NCI-H2227 (cell line): Measurements from ENCODE around the gene CCS.
A peak's percentile ranks its signal among the peaks of the same experiment; 100 is the strongest.
"Not testable (repeated sequence)": the region's sequence is repeated elsewhere in the genome, so short reads cannot be mapped to it uniquely, and the experiment has no call there.

ENCODE experiments used
- DNase-seq: peaks from one replicate; lab custom pipeline; 2025; ENCODE audit not compliant: unreplicated experiment; lab: John Stamatoyannopoulos, UW

The CCS gene

DNA sequence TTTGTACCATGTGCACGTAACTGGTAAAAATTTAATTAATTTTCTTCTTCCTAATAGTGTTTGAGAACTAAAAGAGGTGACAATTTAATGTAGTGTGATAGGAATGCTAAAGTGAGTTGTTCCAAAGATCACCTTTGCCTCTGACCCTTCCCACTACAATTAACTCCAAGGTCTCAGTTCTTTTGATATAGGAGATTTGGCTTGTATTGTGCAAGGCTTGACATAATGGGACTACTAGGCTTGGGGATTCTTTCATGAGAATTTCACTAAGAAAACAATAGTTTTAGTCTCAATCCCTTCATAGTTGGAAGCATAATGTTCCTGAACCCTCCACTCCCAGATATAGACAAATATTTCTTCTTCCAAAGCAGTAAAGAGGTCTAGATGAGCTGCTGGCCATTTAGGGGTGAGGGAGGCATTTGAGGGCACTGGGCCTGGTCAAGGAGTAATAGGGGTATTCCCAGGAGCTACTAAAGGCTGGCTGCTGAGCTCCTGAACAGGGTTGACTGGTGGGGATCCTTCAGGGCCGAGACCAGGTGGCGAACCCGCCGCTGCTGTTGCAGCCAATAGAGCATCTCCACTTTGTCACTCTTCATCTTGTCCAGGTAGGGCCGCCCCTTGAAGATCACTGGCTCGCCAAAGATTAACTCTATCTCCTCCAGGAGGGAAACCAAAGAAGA lies 2.8 kb upstream of the CCS start:
- DNase-seq: no peak

DNA sequence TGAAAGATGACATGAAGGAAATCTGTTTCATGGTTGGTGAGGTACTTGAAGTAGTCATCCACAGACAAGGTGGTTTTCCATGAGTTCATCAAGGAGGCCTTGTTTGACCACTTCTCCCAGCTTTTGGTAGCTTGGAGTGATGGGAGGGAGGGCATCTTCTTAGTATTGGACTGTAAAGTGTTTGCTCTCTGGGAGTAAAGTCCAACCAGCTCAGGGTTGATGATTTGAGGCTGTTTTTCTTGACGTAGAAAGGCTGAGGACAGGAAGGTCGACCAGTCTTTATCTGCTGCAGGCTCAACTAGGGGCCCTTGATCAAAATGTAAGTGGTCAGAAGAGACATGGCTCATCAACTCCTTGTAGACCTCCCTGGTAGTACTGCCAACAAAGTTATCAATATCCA lies 1.8 kb upstream of the CCS start:
- DNase-seq: no peak

DNA sequence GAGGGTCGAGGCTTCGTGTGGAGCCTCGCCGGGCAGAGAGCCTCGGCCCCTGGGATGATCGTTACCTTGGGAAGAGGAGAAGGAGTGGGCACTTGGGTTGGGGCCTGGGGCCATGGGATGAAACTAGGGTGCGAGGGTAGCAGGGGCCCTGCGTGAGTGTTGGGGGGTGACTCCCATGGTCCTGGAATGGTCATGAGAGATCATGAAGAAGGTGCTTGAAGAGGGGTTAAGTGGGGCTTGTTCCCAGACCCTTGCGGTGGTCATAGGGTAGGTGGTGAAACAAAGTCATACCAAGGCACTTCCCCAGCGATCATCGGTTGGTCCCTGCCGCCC lies 284 bp downstream of the CCS start:
- DNase-seq: no peak

- no peak for DNase-seq
These were observed 665 bp downstream of the CCS start for GRCh38 chr11:66593650-66594049.

DNA sequence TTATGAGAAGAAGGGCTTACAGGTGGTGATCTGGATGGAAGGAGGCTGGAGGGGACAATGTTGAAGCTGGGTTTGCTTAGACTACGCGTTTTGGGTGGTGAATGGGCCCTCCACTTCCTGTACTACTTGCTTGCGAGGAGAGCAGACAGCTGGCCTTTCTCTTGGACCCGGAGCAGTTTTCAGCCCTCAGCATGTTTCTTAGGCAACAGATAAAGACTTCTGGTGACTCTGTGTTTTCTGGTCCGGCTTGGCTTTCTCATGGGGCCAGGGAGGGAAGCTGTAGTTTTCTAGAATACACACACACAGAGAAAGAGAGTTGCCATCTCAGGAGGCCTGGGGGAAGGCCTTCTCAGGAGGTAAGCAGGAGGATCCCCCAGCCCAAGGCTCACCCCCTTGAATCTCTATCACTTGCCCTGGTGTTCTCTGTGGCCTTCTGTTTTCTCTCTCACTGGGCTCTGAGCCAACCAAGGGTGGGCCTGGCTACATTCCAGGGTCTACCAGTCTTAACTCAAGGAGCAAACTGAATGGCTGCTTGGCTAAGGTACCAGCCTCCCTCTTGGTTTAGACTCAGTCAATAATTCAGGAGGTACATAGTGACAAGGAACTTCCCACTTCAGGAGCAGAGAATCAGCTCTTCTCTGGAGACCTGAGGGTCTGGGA lies 2.4 kb downstream of the CCS start:
- DNase-seq: no peak

- no peak for DNase-seq
These were observed 6.0 kb downstream of the CCS start for GRCh38 chr11:66598993-66599392.

- no peak for DNase-seq
These were observed 7.2 kb downstream of the CCS start for GRCh38 chr11:66600219-66600618.

DNA sequence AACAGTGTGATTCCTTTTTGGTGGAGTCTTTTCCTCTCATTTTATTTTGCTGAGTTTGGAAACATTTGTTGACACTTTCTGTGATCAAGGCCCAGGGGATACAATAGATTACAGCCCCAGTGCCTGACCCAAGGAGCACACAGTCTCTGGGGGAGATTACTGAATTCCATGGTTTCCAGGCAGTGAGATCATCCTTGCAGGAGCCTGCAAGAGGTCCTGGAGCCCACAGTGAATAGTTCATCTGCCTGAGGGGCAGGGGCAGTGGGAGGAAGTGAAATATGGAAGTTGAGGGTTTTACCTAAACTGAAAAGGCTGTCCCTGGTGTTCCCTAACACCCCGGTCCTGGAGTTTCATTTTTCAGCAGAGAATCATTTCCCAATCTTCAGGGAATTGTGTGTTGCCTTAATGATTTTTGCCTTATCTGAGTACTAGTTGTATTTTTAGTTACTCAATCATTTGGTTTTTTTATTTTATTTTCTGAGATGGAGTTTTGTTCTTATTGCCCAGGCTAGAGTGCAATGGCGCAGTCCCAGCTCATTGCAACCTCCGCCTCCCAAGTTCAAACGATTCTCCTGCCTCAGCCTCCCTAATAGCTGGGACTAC lies 7.7 kb downstream of the CCS start:
- DNase-seq: no peak

DNA sequence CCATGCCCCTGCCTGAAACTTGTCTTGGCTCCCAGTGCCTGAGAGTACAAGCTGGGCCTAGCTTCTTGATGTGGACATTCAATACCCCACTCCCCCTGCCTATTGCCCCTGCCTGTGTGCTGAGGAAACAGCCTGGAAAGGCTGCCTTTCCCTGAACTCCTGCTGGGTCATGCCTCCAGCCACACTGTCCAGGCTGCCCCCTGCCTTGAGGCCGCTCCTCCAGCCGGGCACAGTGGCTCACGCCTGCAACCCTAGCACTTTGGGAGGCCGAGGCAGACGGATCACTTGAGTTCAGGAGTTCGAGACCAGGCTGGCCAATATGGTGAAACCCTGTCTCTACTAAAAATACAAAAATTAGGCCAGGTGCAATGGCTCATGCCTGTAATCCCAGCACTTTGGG lies 10.1 kb downstream of the CCS start:
- no peak for DNase-seq

DNA sequence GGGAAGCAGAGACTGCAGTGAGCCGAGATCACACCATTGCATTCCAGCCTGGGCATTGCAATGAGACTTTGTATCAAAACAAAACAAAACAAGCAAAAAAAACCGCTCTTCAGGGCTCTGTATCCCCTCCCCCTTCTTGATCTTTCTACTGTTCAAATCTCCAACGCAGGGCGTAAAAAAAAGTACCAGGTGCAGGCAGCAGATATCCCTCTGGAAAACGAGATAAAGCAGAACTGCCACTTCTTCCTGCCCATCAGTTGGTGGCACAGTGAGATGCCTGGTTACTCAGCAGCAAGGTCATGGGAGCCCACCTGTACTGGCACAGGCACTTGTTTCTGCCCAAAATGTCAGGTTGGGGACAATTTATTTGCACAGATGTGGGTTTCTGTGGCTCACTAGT lies 11.2 kb downstream of the CCS start:
- DNase-seq: no peak

GRCh38 chr11:66606608-66607007 lies 13.6 kb downstream of the CCS start:
- not testable (repeated sequence) for DNase-seq

- no peak for DNase-seq
These were observed 14.3 kb downstream of the CCS start for GRCh38 chr11:66607126-66607834.

DNA sequence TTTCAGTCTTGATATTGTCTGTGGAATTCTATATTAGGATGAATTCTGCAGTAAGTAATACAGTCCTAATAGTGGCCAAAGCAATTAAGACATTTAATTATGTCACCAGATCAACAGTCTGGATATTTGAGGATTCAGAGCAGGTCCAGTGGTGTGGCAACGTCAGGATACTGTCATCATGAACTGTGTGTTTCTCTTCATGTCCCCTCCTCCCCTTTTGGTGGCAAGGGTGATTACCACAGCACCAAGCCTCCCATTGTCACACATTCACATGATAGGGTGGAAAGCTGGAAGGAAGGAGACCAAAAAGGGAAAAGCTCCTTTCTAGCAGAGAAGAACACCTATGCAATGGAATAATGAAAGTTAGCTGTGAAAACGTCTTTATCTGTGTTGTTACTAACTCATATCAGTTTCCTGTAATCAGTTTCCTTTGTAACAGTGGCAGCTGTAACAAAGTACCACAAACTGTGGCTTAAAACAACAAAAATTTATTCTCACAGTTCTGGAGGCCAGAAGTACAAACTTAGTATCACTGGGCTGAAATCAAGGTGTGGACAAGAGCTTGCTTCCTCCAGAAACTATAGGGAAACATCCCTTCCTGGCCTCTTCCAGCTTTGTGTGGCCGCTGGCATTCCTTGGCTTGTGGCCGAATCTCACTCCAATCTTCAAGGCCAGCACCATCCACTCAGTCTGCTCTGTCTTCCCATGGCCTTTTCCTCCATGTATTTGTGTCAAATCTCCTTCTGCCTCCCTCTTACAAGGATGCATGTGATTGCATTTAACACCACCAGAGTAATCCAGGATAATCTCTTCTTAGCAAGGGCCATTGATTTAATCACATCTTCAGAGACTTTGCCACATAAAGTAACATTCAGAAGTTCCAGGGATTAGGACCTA lies 17.0 kb downstream of the CCS start:
- DNase-seq: no peak

- DNase-seq: no peak
These were observed 19.5 kb downstream of the CCS start for GRCh38 chr11:66612458-66612857.

- DNase-seq: no peak
These were observed 21.1 kb downstream of the CCS start for GRCh38 chr11:66614073-66614472.

DNA sequence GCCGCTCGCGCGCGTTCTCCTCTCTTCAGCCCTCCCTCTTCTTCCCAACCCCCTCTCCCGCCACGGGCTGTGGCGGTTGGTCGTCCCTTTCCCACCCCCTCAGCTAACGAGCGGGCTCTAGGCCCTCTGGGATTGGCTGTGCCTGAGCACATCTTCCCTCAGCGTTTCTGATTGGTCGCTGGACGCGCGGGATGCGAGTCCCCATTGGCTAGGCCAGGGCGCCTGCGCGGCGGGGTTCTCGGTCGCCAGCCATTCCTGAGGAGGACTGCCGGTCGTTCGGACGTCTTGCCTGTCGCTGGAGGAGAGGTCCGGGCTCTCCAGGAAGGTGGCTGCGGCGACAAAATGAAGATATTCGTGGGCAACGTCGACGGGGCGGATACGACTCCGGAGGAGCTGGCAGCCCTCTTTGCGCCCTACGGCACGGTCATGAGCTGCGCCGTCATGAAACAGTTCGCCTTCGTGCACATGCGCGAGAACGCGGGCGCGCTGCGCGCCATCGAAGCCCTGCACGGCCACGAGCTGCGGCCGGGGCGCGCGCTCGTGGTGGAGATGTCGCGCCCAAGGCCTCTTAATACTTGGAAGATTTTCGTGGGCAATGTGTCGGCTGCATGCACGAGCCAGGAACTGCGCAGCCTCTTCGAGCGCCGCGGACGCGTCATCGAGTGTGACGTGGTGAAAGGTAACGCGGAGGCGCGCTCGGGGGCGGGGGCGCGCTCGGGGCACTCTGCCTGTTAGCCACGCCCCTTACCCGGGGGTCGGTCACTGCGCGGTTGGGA lies 23.6 kb downstream of the CCS start, which contains the start of gene RBM14:
RBM14 (plus strand) TSS at position 252 of the 776 bp plus-strand sequence; CDS start at position 343, 91 bp downstream.
- DNase-seq: peak; percentile 99

GRCh38 chr11:66617155-66617834 lies 24.3 kb downstream of the CCS start:
- no peak for DNase-seq

GRCh38 chr11:66619080-66619554 lies 26.1 kb downstream of the CCS start:
- DNase-seq: no peak

GRCh38 chr11:66624450-66624849 lies 31.5 kb downstream of the CCS start:
- no peak for DNase-seq
